Neural progenitor cell (in vitro differentiated cells): ENCODE results near the gene FAM13C. TPM values are rescaled to one million over a fixed set of nuclear protein-coding genes. Genes with fewer than 3 reads are reported as not detected.

Experiments used
- DNase-seq: peaks from one replicate; pipeline ENCODE4 v3.0.0-alpha.2; 2016; ENCODE audit warnings: low spot score
- H2AFZ ChIP-seq: fragments of 200-600 bp; sonication (generic); replicated peaks from 2 replicates; pipeline ENCODE4 v1.6.1; 2016; ENCODE audit warnings: antibody characterized with exemption
- H3F3A ChIP-seq: fragments of 200-600 bp; sonication (generic); 2 replicates; pipeline ENCODE4 v1.6.1; 2016; ENCODE audit warnings: antibody characterized with exemption, low read depth
- H3K27ac ChIP-seq: fragments of 200-600 bp; sonication (generic); 2 replicates; pipeline ENCODE4 v1.5.1; 2016; ENCODE audit warnings: mild to moderate bottlenecking
- H3K27me3 ChIP-seq: fragments of 200-600 bp; sonication (generic); 2 replicates; pipeline ENCODE4 v1.6.1; 2016; ENCODE audit warnings: mild to moderate bottlenecking, moderate library complexity
- H3K36me3 ChIP-seq: fragments of 200-600 bp; sonication (generic); 2 replicates; pipeline ENCODE4 v1.5.1; 2016
- H3K4me1 ChIP-seq: fragments of 200-600 bp; sonication (generic); 2 replicates; pipeline ENCODE4 v1.6.1; 2016; ENCODE audit warnings: mixed run types
- H3K4me2 ChIP-seq: fragments of 200-600 bp; sonication (generic); 2 replicates; pipeline ENCODE4 v1.6.1; 2016
- H3K4me3 ChIP-seq: fragments of 200-600 bp; sonication (generic); 2 replicates; pipeline ENCODE4 v1.5.1; 2016
- H3K79me2 ChIP-seq: fragments of 200-600 bp; sonication (generic); 2 replicates; pipeline ENCODE4 v1.6.1; 2016; ENCODE audit warnings: low read depth
- H3K9ac ChIP-seq: fragments of 200-600 bp; sonication (generic); 2 replicates; pipeline ENCODE4 v1.6.1; 2016
- H3K9me3 ChIP-seq: fragments of 200-600 bp; sonication (generic); 2 replicates; pipeline ENCODE4 v1.5.1; 2016; ENCODE audit warnings: low read depth
- H4K20me1 ChIP-seq: fragments of 200-600 bp; sonication (generic); 2 replicates; pipeline ENCODE4 v1.6.1; 2016; ENCODE audit warnings: low read depth
- H3K27ac Mint-ChIP-seq: 3 replicates; pipeline ENCODE4 v1.8.0; 2021; ENCODE audit warnings: mixed read lengths
- H3K27me3 Mint-ChIP-seq: 2 replicates; pipeline ENCODE4 v1.8.0; 2022; ENCODE audit warnings: low read depth, mild to moderate bottlenecking, inconsistent platforms, moderate library complexity, mixed read lengths; ENCODE audit not compliant: insufficient read depth
- H3K36me3 Mint-ChIP-seq: 3 replicates; pipeline ENCODE4 v1.8.0; 2021; ENCODE audit warnings: mixed read lengths
- H3K4me1 Mint-ChIP-seq: 3 replicates; pipeline ENCODE4 v1.8.0; 2021; ENCODE audit warnings: mixed read lengths
- H3K4me3 Mint-ChIP-seq: 3 replicates; pipeline ENCODE4 v1.8.0; 2021; ENCODE audit warnings: mild to moderate bottlenecking, moderate library complexity, mixed read lengths
- H3K9me3 Mint-ChIP-seq: 3 replicates; pipeline ENCODE4 v1.8.0; 2020; ENCODE audit warnings: mixed read lengths
- EZH2 ChIP-seq: fragments of 200-600 bp; sonication (generic); IDR thresholded peaks from 2 replicates; pipeline ENCODE4 v1.6.1; 2017; ENCODE audit warnings: antibody characterized with exemption, mild to moderate bottlenecking, moderate library complexity
- EZH2phosphoT487 ChIP-seq: fragments of 200-600 bp; sonication (generic); IDR thresholded peaks from 2 replicates; pipeline ENCODE4 v1.6.1; 2017; ENCODE audit warnings: antibody characterized with exemption
- total RNA-seq: library from RNA; depleted of rRNA; stranded (reverse); fragments of >200 nt; gene quantifications from 2 replicates; pipeline ENCODE4 v1.2.3, GENCODE V29; 2015; ENCODE audit warnings: low replicate concordance
- TF ChIP-seq, protein P1 (sequence below): fragments of 200-600 bp; sonication (generic); IDR thresholded peaks from 2 replicates; pipeline ENCODE4 v1.5.1; 2017; ENCODE audit warnings: antibody characterized with exemption, mild to moderate bottlenecking

Gene FAM13C
- total RNA-seq, 1 donor from 2014 or later, result 3.1 TPM

- no peak overlapping the region for H3K27ac Mint-ChIP-seq
- H3K4me2 ChIP-seq, result no peak overlapping the region
- no peaks in the 10 kb centered on the region for H3F3A ChIP-seq
- no peaks in the 10 kb centered on the region for H3K27me3 ChIP-seq
- no peak overlapping the region for H3K9ac ChIP-seq
- no peaks in the 10 kb centered on the region for H3K4me1 Mint-ChIP-seq
- no peak for DNase-seq
- H3K4me3 ChIP-seq, result no peak overlapping the region
- no peaks in the 10 kb centered on the region for H3K36me3 Mint-ChIP-seq
- TF ChIP-seq EZH2phosphoT487, result no peak
- TF ChIP-seq, protein P1, sequence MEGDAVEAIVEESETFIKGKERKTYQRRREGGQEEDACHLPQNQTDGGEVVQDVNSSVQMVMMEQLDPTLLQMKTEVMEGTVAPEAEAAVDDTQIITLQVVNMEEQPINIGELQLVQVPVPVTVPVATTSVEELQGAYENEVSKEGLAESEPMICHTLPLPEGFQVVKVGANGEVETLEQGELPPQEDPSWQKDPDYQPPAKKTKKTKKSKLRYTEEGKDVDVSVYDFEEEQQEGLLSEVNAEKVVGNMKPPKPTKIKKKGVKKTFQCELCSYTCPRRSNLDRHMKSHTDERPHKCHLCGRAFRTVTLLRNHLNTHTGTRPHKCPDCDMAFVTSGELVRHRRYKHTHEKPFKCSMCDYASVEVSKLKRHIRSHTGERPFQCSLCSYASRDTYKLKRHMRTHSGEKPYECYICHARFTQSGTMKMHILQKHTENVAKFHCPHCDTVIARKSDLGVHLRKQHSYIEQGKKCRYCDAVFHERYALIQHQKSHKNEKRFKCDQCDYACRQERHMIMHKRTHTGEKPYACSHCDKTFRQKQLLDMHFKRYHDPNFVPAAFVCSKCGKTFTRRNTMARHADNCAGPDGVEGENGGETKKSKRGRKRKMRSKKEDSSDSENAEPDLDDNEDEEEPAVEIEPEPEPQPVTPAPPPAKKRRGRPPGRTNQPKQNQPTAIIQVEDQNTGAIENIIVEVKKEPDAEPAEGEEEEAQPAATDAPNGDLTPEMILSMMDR, result no peak
- TF ChIP-seq EZH2, result no peak
- H3K9me3 ChIP-seq, result no peaks in the 10 kb centered on the region
- H3K4me3 Mint-ChIP-seq, result no peak overlapping the region
- H4K20me1 ChIP-seq, result no peaks in the 10 kb centered on the region
- H2AFZ ChIP-seq, result no peak overlapping the region
- no peaks in the 10 kb centered on the region for H3K9me3 Mint-ChIP-seq
- H3K27me3 Mint-ChIP-seq, result no peaks in the 10 kb centered on the region
- H3K36me3 ChIP-seq, result no peaks in the 10 kb centered on the region
- no peaks in the 10 kb centered on the region for H3K79me2 ChIP-seq
- H3K4me1 ChIP-seq, result peaks cover 2% of the 10 kb centered on the region
- no peak overlapping the region for H3K27ac ChIP-seq
These were observed 30.7 kb downstream of the FAM13C start for GRCh38 chr10:59331661-59332060.

- Histone ChIP-seq H3F3A (no peaks in the 10 kb centered on the region), H3K4me3 (no peak overlapping the region), H3K27ac (no peak overlapping the region), H3K9ac (no peak overlapping the region), H3K9me3 (no peaks in the 10 kb centered on the region), H2AFZ (no peak overlapping the region), H4K20me1 (no peaks in the 10 kb centered on the region), H3K36me3 (no peaks in the 10 kb centered on the region), H3K79me2 (no peaks in the 10 kb centered on the region), H3K27me3 (no peaks in the 10 kb centered on the region), H3K4me2 (no peak overlapping the region), H3K4me1 (no peaks in the 10 kb centered on the region)
- no peak overlapping the region for H3K4me3 Mint-ChIP-seq
- TF ChIP-seq, protein P1, result no peak
- TF ChIP-seq EZH2phosphoT487, result no peak
- H3K36me3 Mint-ChIP-seq, result peaks cover 1% of the 10 kb centered on the region
- no peak overlapping the region for H3K27ac Mint-ChIP-seq
- H3K9me3 Mint-ChIP-seq, result peaks cover 2% of the 10 kb centered on the region
- H3K4me1 Mint-ChIP-seq, result no peaks in the 10 kb centered on the region
- H3K27me3 Mint-ChIP-seq, result no peaks in the 10 kb centered on the region
- no peak for DNase-seq
These were observed 37.2 kb downstream of the FAM13C start for GRCh38 chr10:59325116-59325515.

GRCh38 chr10:59324597-59324996 is 37.8 kb downstream of the FAM13C start:
- Histone ChIP-seq H3F3A (no peaks in the 10 kb centered on the region), H3K9ac (no peak overlapping the region), H3K9me3 (no peaks in the 10 kb centered on the region), H3K4me2 (no peak overlapping the region), H3K4me3 (no peak overlapping the region), H2AFZ (no peak overlapping the region), H3K27ac (no peak overlapping the region), H3K27me3 (no peaks in the 10 kb centered on the region), H3K79me2 (no peaks in the 10 kb centered on the region), H3K36me3 (no peaks in the 10 kb centered on the region), H4K20me1 (no peaks in the 10 kb centered on the region), H3K4me1 (peaks cover 3% of the 10 kb centered on the region)
- H3K36me3 Mint-ChIP-seq, result peaks cover 1% of the 10 kb centered on the region
- DNase-seq, result no peak
- no peaks in the 10 kb centered on the region for H3K27me3 Mint-ChIP-seq
- peaks cover 2% of the 10 kb centered on the region for H3K9me3 Mint-ChIP-seq
- TF ChIP-seq EZH2phosphoT487 (no peak), EZH2 (no peak)
- H3K4me3 Mint-ChIP-seq, result no peak overlapping the region
- no peak overlapping the region for H3K27ac Mint-ChIP-seq
- H3K4me1 Mint-ChIP-seq, result no peaks in the 10 kb centered on the region

DNA sequence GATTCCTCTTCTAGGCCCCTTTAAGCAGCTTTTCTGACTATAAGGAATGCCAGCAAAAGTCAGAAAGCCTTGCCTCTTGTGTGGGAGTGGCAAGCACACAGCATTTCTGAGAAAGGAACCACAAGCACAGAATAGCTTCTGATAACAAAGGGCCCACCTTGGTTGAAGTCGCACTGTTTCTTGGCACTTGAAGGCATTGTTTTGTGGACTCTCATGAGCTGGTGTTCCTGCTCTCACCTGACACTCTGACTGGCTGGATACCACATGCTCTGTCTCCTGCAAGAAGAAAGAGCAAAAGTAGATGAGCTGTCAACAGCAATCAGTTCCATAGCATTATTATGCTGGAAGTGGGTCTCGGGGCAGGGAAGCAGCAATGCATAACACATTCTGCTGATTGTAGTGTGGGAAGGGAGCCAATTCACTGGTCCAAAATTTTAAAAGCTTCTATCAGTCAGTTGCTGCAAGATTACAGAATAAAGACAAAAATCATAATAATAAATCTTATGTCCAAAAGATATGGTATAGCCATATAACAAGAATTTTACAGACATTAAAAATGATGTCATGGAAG is 38.4 kb downstream of the FAM13C start:
- Histone ChIP-seq H3K4me3 (no peak overlapping the region), H3K4me2 (no peak overlapping the region), H3K4me1 (peaks cover 10% of the 10 kb centered on the region), H3F3A (no peaks in the 10 kb centered on the region), H2AFZ (no peak overlapping the region), H3K9me3 (no peaks in the 10 kb centered on the region), H4K20me1 (no peaks in the 10 kb centered on the region), H3K79me2 (no peaks in the 10 kb centered on the region), H3K9ac (no peak overlapping the region), H3K27ac (no peak overlapping the region), H3K27me3 (no peaks in the 10 kb centered on the region), H3K36me3 (no peaks in the 10 kb centered on the region)
- no peak for TF ChIP-seq EZH2
- no peak for TF ChIP-seq EZH2phosphoT487
- TF ChIP-seq, protein P1, result no peak
- H3K4me1 Mint-ChIP-seq, result peaks cover 3% of the 10 kb centered on the region
- H3K27me3 Mint-ChIP-seq, result no peaks in the 10 kb centered on the region
- DNase-seq, result no peak
- no peak overlapping the region for H3K4me3 Mint-ChIP-seq
- H3K36me3 Mint-ChIP-seq, result peaks cover 1% of the 10 kb centered on the region
- H3K9me3 Mint-ChIP-seq, result peaks cover 2% of the 10 kb centered on the region
- H3K27ac Mint-ChIP-seq, result no peak overlapping the region
